COR-L47 (cell line): ENCODE results near the gene CHD8.
"Not testable (repeated sequence)": the region's sequence is repeated elsewhere in the genome, so short reads cannot be mapped to it uniquely, and the experiment has no call there.

Experiments used
- DNase-seq: peaks from one replicate; lab custom pipeline; 2025; lab: John Stamatoyannopoulos, UW

The CHD8 gene

GRCh38 chr14:21436567-21437062 lies 19.3 kb downstream of the CHD8 start:
- DNase-seq = no peak

- no peak for DNase-seq
Observed at GRCh38 chr14:21431126-21431525, 24.8 kb downstream of the CHD8 start.

DNA sequence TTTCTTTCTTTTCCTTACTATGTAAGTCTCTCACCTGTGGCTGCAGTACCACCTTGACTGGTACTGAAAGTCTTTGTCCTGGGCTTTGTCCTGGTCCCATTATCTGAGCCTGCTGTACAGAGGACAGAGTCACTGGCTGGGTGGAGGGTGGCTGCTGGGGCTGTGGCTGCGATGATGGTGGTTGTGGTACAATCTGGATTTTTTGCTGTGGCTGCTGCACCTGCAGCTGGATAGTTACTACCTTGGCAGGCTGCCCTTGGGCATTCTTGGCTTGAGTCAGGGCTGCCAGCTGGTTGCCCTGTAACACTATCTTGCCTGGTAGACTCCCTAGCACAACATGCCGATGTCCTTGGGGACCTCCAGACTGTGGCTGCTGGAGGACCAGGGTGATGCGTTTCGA lies 27.0 kb downstream of the CHD8 start:
- DNase-seq = no peak

- DNase-seq = no peak
Observed at GRCh38 chr14:21426692-21427091, 29.2 kb downstream of the CHD8 start.

DNA sequence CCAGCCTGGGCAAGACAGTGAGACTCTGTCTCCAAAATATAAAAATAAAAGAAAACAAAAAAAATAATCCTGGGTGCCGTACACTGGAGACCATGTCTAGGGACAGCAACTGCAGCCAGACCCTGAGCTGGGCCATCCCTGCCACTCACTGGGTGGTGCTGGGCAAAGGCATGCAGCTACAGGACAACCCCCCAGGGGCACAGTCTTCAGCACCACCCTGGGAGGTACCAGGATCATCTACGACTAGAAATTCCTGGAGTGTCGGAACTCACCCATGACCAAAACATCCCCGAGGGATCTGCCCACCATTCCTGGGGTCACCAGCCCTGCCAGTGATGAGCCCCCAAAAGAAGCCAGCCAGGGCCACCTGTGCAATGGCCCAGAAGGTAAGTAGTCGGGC lies 36.4 kb downstream of the CHD8 start:
- DNase-seq = no peak

DNA sequence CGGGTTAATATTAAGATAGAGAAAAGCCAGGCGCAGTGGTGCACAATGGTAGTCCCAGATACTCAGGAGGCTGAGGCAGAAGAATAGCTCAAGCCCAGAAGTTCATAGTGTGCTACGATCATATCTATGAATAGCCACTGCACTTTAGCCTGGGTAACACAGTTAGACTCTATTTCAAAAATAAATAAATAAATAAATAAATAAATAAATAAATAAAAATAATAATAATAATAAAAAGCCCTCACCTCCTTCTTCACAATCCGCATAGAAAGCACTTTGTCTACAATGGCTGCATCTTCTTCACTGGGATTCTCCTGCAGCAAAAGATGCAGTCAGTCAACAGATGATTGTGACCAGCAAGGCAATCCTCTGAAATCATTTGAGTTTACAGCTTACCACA lies 40.6 kb downstream of the CHD8 start:
- no peak for DNase-seq

- no peak for DNase-seq
Observed at GRCh38 chr14:21414137-21414631, 41.7 kb downstream of the CHD8 start.

GRCh38 chr14:21408147-21408546 lies 47.8 kb downstream of the CHD8 start:
- no peak for DNase-seq

DNA sequence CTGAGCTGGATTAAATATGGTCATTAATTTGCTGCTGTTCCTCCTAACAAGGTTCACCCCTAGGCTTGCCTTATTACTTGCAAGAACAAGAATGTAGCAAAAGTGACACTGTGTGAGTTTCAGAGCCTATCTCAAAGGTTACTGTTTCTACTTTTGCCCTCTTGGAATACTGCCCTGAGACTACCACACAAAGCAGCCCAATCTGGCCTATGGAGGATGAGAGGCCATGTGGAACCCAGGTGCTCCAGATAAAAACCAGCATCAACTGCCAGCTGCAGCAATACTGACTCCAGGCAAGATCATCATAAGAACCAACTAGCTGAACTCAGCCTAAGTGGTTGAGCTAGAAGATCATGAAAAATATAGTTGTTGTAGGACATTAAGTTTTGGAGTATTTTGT lies 49.7 kb downstream of the CHD8 start:
- no peak for DNase-seq

GRCh38 chr14:21405097-21405496 lies 50.8 kb downstream of the CHD8 start:
- no peak for DNase-seq

DNA sequence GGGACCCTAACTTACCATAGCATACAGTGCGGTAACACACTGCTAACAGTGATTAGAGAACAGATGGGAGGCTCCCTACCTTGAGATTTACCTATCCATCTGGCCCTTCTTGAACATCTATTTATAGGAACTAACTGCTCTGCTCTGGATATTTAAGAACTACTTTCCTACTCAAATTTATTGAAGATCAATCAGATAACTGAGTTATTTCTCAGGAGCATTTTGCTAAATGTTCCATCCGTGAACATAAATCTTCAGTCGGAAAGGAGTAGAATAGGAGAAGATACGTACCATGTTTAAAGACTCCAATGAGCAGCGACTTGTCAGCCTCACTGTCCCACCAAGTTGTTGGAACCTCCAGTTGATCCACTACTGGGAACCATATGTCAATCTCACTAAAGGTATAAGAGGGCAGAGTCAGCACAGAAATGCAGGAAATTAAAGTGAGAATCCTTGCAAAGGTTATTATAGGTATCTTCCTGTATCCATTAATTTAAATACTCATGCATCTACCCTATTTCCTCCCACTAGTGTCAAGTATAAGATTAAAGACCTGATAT lies 56.5 kb downstream of the CHD8 start:
- no peak for DNase-seq

- DNase-seq = no peak
Observed at GRCh38 chr14:21398901-21399300, 57.0 kb downstream of the CHD8 start.

- no peak for DNase-seq
Observed at GRCh38 chr14:21395450-21395849, 60.5 kb downstream of the CHD8 start.

DNA sequence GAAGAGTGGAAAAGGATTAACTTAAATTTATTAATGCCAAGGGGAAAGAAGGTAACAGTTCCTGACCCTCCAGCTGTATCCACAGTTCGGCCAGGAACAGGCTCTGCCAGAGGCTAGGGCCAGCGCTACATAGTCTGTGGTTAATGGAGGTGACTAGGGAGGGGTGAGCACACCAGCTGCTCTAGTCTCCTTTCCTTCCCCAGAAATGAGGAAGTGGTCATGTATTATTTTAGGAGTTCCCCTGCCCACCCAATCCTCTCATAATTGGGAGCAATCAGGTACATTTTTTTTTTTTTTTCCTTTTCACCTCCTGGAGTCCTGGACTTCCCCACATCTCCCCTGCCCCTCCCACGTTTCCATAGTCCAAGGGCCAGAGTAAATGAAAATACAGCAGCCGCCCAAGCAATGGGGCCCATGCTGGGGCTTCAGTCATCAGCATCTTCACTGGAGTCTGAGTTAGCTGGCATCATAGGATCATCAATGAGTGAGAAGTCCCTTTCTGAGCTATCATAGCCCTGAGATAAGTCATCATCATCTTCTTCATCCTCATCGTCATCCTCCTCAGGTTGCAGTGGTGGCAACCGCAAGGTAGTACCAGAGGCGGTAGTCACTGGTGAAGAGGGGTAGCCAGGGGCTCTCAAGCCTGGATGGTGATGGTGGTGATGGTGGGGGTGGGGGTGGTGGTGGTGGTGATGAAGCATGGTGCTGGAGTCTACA lies 70.6 kb downstream of the CHD8 start:
- no peak for DNase-seq

DNA sequence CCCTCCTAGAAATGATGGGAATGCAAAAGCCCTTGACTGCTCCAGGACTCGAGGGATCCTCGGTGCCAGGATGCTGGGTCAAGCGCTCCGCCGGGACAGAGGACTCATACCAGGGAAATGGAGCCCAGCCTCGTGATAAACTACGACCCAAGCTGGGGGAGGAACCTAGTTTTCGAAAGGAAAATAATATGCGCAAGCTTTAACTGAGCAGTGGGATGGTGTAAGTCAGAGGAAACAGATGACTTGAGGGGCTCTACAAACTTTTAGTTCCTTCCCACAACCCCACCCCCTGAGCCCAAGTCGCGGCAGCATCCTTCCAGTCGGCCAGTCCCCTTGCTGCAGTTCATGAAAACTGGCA lies 71.5 kb downstream of the CHD8 start:
- DNase-seq = no peak

GRCh38 chr14:21383848-21384493 lies 72.0 kb downstream of the CHD8 start, which contains the start of gene SUPT16H:
Gene SUPT16H (minus strand): TSS chr14:21384019. CDS start chr14:21383927, 92 bp downstream.
- peak; percentile 98 for DNase-seq

DNA sequence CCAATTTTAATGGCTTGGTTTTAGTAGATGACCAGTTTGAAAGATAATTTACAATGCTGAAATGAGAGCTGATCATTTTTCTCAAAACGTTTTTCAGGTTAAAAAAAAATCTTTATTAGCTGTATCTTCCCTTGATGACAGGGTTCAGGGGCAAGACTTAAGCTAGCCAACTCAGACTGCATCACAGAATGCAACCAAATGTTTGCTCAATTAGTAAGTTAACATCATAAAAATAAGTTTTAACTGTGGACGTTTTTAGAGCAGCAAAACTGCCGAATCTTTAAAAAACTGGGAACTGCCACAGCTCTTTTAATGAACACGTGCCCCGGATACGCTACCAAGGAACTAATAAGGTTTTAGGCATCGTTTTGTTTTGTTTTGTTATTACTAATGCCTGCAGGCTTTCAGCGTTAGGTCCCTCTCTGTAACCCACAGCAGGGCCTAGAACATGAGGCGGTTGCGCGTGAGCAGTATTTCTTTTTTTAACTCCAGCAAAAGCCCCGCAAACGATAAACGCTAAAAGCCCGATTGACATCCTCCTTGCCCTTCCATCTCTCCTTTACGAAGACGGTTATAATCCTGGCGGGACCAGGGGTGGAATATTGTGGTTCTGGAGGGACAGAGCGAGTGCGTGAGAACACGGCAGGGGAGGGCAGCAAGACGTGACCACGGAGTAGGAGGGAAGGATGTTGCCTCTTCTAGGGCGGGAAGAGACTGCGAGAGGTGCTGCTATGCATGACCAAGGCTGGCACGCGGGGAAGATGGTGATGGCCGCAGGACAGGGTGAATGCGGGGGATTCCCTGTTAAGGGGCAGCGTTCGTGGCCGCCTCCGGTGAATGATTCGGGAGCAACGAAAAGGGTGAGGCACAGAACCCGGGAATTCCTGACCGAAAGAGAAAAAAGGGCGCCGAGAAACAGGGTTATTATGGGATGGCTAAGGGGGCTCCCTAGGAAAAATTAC lies 72.8 kb downstream of the CHD8 start:
- DNase-seq = peak; percentile 40

- DNase-seq = no peak
Observed at GRCh38 chr14:21382095-21382494, 73.8 kb downstream of the CHD8 start.

- DNase-seq = no peak
Observed at GRCh38 chr14:21379338-21379737, 76.6 kb downstream of the CHD8 start.

DNA sequence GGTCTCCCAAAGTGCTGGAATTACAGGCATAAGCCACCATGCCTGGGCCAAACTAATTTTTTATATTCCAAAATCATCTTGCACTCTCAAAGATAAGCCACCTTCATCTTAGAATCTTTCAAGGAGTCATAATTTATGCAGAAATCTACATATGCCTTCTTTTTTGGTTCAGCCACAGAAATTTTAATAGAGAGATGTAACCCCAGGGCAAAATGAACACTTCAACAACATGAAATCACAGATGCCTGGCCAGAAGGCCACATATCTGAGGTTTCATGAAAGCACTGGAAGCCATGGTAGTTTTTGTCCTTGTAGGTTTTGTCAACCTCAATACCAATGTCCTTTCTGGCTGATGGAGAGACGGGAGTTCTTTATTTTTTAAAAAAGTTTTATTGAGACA lies 81.9 kb downstream of the CHD8 start:
- no peak for DNase-seq

DNA sequence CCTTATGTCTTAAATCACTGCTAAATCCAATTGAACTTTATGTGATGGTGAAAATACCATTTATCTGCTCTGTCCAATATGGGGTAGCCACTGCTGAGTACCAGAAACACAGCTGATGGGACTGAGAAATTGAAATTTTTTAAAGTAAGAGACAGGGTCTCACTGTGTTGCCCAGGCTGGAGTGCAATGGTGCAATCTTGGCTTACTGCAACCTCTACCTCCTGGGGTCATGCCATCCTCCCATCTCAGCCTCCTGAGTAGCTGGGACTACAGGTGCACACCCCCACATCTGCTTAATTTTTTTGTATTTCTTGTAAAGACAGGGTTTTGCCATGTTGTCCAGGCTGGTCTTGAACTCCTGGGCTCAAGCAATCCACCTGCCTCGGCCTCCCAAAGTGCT lies 83.1 kb downstream of the CHD8 start:
- not testable (repeated sequence) for DNase-seq
